Skin epidermis (tissue), 12 donors: ENCODE measurements around the gene MC1R.
"Not testable (repeated sequence)": the region's sequence is repeated elsewhere in the genome, so short reads cannot be mapped to it uniquely, and the experiment has no call there.

Source experiments
- H3K27ac ChIP-seq, 21 experiments: fragments of 200-600 bp; sonication (generic) in 11 of 21; one replicate each; pipeline ENCODE4 v1.5.0; 2020; ENCODE audit warnings: mild to moderate bottlenecking in 3 of 21, inconsistent platforms in 2 of 21, moderate library complexity in 2 of 21
- H3K4me3 ChIP-seq, 7 experiments: fragments of 200-600 bp; sonication (generic) in 2 of 7; one replicate each; pipeline ENCODE4 v1.5.0; 2020; ENCODE audit warnings: inconsistent platforms in 2 of 7, mild to moderate bottlenecking in 2 of 7, moderate library complexity in 1 of 7

The MC1R gene

DNA sequence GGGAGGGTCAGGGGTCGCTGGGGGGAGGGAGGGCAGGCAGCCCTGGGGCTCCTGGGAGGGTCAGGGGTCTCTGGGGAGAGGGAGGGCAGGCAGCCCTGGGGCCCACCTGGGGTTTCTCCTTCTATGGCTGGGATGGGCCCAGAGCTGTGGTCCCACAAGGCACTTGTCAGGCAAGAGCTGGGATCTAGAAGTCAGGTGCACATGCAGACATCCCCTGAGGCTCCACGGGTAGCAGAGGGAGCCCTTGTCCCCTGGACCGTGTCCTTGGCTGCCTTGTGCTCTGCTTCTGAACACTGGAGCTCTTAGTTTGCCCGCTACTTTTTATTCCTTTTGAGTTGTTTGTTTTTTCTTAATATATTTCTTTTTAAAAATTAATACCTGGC is 6.3 kb downstream of the MC1R start:
- H3K4me3 ChIP-seq: peak overlapping the region in 4 of 7 experiments; percentile 45 to 68 (median 53)
- H3K27ac ChIP-seq: no peak overlapping the region

DNA sequence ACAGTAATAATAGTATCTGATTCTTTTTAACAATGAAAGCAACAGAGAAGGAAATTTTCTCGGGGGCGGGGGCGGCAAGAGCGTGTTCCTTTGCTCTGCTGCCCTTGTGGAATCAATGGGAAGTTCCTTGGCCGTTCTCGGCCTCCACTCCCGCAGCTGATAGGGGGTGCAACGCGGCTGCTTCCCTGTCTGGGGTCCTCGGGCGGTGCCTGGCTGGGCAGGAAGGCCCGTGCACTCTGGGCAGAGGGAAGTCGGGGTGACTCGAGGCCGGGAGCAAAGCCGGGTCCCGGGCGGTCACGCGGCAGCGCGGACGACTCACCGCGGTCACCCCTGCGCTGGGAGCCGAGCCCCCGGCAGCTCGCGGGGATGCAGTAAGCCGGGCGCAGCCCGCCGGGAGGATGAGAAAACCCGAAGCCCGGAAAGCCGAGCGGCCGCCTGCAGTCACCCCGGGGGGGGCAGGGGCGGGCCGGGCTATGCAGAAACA is 7.0 kb downstream of the MC1R start:
- Histone ChIP-seq H3K4me3 (peak overlapping the region; percentile 19 to 42 (median 37)), H3K27ac (no peak overlapping the region)

DNA sequence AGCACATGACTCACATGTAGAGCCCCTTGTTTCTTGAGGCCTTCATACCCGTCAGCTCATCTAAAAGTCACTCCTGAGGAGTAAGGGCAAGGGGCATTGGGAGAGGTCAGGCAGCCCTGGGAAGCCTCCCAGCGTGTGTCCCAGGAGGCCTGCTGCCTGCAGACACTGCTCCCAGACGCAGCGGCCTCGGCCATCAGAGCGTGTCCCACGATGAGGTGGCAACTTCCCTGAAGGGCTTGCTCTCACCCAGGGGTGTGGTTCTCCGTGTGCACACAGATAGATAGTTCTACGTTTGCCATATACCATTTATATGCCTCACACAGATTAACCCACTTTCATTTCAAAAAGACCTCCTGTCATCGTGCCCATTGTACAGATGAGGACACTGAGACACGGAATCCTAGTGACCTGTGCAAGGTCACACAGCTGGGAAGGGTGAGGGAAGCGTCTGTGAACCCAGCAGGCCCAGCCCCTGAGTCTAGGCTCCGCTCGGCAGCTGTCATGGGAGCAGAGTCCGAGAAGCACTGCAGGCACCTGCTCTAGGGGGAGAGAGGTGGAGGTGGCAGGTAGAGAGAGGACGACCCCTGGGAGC is 12.7 kb downstream of the MC1R start:
- no peak overlapping the region for H3K4me3 ChIP-seq
- no peak overlapping the region for H3K27ac ChIP-seq

DNA sequence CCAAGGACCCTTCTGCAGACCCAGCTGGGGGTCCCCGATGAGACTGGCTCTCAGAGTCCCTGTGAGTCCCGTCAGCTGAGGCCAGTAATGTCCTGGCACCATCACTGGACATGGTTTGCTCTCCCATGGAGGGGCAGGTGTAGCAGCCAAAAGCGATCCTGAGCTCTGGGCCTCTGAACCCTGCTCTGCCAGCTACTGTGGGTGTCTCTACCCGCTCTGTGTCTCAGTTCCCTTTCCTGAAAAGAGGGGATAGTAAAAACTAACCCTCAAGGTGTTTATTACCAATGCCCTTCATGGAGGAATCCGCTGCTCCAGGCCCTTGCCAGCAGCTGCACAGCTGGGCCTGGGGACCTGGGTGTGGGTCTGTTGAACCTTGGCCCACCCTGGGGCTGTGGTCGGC is 13.3 kb downstream of the MC1R start:
- Histone ChIP-seq H3K27ac (no peak overlapping the region), H3K4me3 (no peak overlapping the region)

DNA sequence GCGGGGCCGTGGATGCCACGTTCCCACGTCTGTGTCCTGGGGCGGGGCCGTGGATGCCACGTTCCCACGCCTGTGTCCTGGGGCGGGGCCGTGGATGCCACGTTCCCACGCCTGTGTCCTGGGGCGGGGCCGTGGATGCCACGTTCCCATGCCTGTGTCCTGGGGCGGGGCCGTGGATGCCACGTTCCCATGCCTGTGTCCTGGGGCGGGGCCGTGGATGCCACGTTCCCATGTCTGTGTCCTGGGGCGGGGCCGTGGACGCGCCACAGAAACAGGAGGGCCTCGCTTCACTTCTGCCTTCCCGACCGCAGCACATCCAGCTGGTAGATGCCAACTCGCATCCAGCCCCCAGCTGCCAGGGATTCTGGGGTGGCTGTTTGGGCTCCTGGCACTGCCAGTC is 15.4 kb downstream of the MC1R start:
- not testable (repeated sequence) for H3K4me3 ChIP-seq, H3K27ac ChIP-seq

- no peak overlapping the region for H3K4me3 ChIP-seq
- H3K27ac ChIP-seq: no peak overlapping the region
Observed at GRCh38 chr16:89934611-89935553, 16.2 kb downstream of the MC1R start.

GRCh38 chr16:89935620-89936019 is 17.0 kb downstream of the MC1R start:
- H3K4me3 ChIP-seq, H3K27ac ChIP-seq: not testable (repeated sequence)

- H3K27ac ChIP-seq: no peak overlapping the region
- H3K4me3 ChIP-seq: no peak overlapping the region
Observed at GRCh38 chr16:89936034-89936433, 17.4 kb downstream of the MC1R start.

DNA sequence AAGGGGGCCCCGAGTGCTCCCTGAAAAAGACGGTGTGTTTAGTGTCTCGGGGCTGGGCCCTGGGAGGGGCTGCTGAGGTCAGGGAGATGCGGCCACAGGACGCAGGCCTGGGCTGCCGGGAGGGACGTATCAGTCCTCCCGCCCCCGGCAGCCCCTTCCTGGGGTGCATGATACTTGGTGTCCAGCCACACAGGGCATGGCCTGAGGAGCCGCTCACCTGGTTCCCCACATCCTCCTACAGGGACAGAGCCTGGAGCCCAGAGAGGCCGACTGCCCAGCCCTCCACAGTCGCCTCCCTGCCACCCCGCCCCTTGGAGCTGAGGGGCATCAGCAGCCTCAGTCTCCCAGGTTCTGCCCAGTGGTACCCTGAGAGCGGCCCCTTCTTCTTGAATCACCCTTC is 17.8 kb downstream of the MC1R start:
- no peak overlapping the region for H3K27ac ChIP-seq
- no peak overlapping the region for H3K4me3 ChIP-seq

GRCh38 chr16:89936981-89937380 is 18.3 kb downstream of the MC1R start:
- H3K27ac ChIP-seq: no peak overlapping the region

GRCh38 chr16:89938175-89938885 is 19.7 kb downstream of the MC1R start:
- Histone ChIP-seq H3K4me3 (no peak overlapping the region), H3K27ac (no peak overlapping the region)

More at GRCh38 chr16:89936981-89937380, 18.3 kb downstream of the MC1R start:
- no peak overlapping the region for H3K4me3 ChIP-seq

DNA sequence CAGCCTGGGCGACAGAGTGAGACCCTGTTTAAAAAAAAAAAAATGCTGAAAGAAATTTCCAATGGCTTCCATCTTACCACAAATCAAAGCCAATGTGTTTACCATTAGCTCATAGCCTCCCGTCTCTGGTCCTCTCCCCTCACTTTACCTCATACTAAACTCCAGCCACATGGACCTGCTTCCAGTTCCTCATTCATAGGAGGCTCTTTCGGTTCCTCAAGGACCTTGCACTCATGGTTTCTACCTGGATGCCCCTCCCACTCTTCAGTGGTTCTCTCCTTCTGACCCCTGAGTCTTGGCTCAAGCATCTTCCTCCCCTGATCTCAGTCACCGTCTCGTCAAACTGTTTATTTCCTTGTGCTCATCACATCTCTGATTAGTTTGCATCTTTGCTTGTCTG is 26.1 kb downstream of the MC1R start:
- no peak overlapping the region for H3K27ac ChIP-seq
- no peak overlapping the region for H3K4me3 ChIP-seq

GRCh38 chr16:89945654-89946053 is 27.0 kb downstream of the MC1R start:
- no peak overlapping the region for H3K4me3 ChIP-seq
- no peak overlapping the region for H3K27ac ChIP-seq

DNA sequence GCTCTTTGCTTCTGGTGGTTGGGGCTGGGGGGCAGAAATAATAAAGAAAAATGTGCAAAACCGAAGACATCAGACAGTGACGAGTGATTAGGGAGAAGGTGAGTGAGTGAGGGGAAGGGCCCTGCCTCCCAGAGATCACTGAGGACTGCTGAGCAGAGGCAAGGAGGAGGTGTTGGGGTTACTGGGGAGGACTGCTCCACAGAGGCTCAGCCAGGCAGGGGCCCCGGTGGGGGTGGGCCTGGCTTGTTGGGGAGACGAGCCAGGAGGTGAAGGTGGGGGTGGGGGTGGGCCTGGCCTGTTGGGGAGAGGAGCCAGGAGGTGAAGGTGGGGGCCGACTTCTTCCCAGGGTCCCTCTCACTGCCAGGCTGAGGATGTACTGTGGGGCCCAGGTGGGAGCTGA is 27.9 kb downstream of the MC1R start:
- Histone ChIP-seq H3K4me3 (no peak overlapping the region), H3K27ac (no peak overlapping the region)

DNA sequence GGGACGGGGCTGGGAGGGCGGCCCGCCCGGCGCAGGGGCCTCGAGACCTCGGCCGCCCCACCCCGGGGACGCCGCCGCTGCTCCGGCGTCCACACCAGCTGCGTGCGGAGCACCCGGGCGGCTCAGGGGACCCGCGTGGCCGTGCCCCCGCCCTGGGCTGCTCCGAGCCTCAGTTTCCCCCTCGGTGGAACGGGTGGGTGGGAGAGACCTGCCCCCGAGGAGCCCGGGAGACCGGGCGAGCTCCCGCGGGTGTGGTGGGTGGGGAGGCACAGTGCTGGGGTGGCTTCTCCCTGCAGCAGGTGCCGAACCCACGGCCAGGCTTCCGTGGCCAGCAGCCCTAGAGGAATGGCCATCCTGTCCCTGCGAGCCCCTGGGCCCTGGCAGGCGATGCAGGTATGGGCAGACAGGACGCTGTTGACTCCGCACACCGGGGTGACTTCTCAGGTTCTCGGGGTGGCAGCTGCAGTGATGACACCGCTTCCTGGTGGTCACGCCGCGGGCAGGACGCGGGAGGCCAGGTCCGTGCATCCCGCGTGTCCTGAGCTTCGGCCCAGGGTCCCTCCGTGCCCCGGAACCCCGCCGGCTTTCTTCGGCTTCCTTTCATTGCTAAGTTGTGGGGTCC is 30.6 kb downstream of the MC1R start:
- H3K27ac ChIP-seq: peak overlapping the region in 10 of 21 experiments; percentile 3 to 81 (median 71)

GRCh38 chr16:89949756-89950155 is 31.1 kb downstream of the MC1R start:
- H3K4me3 ChIP-seq: peak overlapping the region in 3 of 7 experiments; percentile 36 to 64 (median 50)
- peak overlapping the region in 5 of 21 experiments; percentile 0 to 81 (median 78) for H3K27ac ChIP-seq

More for the DNA sequence above, 30.6 kb downstream of the MC1R start:
- peak overlapping the region; percentile 36 to 64 (median 50) for H3K4me3 ChIP-seq

- H3K27ac ChIP-seq: no peak overlapping the region
- no peak overlapping the region for H3K4me3 ChIP-seq
Observed at GRCh38 chr16:89951509-89951908, 32.8 kb downstream of the MC1R start.

DNA sequence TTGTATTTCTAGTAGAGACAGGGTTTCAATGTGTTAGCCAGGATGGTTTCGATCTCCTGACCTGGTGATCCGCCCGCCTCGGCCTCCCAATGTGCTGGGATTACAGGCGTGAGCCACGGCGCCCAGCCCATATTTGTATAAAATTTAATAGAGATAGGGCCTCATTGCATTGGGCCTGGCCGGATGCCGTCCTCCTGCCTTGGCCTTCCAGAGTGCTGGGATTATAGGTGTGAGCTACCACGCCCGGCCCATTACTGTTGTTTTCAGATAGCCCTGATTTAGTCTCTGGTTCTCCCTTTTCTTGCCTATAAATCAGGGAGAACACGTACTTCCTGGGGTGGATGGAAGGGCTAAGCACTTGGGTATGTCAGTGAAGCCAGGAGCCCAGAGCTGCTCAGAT is 33.4 kb downstream of the MC1R start:
- no peak overlapping the region for H3K4me3 ChIP-seq
- no peak overlapping the region for H3K27ac ChIP-seq

DNA sequence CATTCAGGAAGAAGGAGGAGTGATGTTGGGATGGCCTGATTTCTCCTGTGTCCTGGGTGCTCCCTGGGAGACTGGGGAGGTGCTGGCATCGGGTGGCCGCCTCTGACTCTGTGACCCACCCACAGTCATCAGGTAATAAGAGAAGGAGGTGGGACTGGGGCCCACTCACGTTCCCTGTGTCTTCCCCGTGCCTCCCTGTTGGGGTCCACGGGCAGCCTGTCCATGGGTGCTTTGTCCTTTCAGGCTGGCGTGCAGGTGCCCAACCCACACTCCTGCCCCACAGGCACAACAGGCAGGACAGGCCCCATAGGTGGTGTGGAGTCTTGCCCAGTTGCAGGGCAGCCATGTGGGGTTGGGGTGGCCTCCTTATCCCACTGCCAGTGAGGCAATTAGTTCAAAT is 33.9 kb downstream of the MC1R start:
- H3K4me3 ChIP-seq: no peak overlapping the region
- H3K27ac ChIP-seq: no peak overlapping the region
